Measurements from ENCODE around the gene LMTK3. TPM values are rescaled to one million over a fixed set of nuclear protein-coding genes. Genes with fewer than 3 reads are reported as not detected.

The LMTK3 gene
- total and polyA plus RNA-seq, 9 of the 15 experiments (the other 6 are each of a cell fraction or from before 2014, with no cell fraction given): 0.35 to 12.3 (median 2.0) TPM; not detected in 2

DNA sequence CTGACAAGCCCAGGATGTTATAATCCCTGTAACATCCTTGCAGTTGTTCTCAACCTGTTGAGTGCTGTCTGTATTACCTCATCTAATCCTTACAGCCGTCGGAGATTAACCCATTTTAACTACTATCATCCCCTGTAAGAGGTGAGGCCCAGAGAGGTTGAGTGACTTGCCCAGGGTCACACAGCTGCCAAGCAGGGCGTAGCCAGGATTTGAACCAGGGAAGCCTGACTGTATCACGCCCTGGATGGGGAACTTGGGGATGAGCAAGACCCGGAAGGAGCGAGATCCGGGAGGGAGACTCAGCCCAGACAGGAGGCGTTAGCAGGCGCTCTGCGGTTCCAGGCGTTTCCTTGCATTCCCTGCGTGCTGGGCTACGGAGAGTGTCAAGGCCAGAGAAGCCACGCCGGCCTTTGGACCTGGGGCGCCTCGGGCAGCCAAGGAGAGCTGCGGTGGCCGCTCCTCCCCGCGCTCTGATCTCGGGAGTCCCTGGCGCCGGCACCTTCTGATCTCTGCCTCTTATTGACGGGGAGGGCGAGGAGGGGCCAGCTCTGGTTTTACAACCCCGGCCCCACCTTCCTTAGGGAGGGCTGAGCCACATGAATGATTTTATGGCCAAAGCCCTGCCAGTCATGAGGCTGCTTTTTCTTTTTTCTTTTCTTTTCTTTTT is 46.5 kb upstream of the LMTK3 start (continued):
- TF ChIP-seq, protein P1, sequence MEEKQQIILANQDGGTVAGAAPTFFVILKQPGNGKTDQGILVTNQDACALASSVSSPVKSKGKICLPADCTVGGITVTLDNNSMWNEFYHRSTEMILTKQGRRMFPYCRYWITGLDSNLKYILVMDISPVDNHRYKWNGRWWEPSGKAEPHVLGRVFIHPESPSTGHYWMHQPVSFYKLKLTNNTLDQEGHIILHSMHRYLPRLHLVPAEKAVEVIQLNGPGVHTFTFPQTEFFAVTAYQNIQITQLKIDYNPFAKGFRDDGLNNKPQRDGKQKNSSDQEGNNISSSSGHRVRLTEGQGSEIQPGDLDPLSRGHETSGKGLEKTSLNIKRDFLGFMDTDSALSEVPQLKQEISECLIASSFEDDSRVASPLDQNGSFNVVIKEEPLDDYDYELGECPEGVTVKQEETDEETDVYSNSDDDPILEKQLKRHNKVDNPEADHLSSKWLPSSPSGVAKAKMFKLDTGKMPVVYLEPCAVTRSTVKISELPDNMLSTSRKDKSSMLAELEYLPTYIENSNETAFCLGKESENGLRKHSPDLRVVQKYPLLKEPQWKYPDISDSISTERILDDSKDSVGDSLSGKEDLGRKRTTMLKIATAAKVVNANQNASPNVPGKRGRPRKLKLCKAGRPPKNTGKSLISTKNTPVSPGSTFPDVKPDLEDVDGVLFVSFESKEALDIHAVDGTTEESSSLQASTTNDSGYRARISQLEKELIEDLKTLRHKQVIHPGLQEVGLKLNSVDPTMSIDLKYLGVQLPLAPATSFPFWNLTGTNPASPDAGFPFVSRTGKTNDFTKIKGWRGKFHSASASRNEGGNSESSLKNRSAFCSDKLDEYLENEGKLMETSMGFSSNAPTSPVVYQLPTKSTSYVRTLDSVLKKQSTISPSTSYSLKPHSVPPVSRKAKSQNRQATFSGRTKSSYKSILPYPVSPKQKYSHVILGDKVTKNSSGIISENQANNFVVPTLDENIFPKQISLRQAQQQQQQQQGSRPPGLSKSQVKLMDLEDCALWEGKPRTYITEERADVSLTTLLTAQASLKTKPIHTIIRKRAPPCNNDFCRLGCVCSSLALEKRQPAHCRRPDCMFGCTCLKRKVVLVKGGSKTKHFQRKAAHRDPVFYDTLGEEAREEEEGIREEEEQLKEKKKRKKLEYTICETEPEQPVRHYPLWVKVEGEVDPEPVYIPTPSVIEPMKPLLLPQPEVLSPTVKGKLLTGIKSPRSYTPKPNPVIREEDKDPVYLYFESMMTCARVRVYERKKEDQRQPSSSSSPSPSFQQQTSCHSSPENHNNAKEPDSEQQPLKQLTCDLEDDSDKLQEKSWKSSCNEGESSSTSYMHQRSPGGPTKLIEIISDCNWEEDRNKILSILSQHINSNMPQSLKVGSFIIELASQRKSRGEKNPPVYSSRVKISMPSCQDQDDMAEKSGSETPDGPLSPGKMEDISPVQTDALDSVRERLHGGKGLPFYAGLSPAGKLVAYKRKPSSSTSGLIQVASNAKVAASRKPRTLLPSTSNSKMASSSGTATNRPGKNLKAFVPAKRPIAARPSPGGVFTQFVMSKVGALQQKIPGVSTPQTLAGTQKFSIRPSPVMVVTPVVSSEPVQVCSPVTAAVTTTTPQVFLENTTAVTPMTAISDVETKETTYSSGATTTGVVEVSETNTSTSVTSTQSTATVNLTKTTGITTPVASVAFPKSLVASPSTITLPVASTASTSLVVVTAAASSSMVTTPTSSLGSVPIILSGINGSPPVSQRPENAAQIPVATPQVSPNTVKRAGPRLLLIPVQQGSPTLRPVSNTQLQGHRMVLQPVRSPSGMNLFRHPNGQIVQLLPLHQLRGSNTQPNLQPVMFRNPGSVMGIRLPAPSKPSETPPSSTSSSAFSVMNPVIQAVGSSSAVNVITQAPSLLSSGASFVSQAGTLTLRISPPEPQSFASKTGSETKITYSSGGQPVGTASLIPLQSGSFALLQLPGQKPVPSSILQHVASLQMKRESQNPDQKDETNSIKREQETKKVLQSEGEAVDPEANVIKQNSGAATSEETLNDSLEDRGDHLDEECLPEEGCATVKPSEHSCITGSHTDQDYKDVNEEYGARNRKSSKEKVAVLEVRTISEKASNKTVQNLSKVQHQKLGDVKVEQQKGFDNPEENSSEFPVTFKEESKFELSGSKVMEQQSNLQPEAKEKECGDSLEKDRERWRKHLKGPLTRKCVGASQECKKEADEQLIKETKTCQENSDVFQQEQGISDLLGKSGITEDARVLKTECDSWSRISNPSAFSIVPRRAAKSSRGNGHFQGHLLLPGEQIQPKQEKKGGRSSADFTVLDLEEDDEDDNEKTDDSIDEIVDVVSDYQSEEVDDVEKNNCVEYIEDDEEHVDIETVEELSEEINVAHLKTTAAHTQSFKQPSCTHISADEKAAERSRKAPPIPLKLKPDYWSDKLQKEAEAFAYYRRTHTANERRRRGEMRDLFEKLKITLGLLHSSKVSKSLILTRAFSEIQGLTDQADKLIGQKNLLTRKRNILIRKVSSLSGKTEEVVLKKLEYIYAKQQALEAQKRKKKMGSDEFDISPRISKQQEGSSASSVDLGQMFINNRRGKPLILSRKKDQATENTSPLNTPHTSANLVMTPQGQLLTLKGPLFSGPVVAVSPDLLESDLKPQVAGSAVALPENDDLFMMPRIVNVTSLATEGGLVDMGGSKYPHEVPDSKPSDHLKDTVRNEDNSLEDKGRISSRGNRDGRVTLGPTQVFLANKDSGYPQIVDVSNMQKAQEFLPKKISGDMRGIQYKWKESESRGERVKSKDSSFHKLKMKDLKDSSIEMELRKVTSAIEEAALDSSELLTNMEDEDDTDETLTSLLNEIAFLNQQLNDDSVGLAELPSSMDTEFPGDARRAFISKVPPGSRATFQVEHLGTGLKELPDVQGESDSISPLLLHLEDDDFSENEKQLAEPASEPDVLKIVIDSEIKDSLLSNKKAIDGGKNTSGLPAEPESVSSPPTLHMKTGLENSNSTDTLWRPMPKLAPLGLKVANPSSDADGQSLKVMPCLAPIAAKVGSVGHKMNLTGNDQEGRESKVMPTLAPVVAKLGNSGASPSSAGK (IDR thresholded peaks at IDR 0.05): no peak
- no peak for TF ChIP-seq HINFP (tag; conservative IDR thresholded peaks at IDR 0.05; ENCODE audit: low read depth)
- no peak for TF ChIP-seq SMARCA4 (IDR thresholded peaks at IDR 0.05)
- TF ChIP-seq SRSF7 (optimal IDR thresholded peaks at IDR 0.05; ENCODE audit: low read depth, low read length): no peak
- TF ChIP-seq NR2C2 (CRISPR knock-in tag; IDR thresholded peaks at IDR 0.05): no peak
- no peak for TF ChIP-seq NR2C2 (tag; IDR thresholded peaks at IDR 0.05)
- TF ChIP-seq POU5F1 (IDR thresholded peaks at IDR 0.05; ENCODE audit: borderline replicate concordance, low read depth, low read length, partially characterized antibody): no peak
- no peak for TF ChIP-seq RAD21 (CRISPR knock-in tag; conservative IDR thresholded peaks at IDR 0.05 in 1 of 2, IDR thresholded peaks at IDR 0.05 in 1 of 2)
- no peak for TF ChIP-seq MCM2 (IDR thresholded peaks at IDR 0.05; ENCODE audit: low read depth)
- TF ChIP-seq FOS (IDR thresholded peaks at IDR 0.05; ENCODE audit: extremely low read depth, insufficient read length): no peak
- no peak for TF ChIP-seq CHCHD3 (CRISPR knock-in tag; IDR thresholded peaks at IDR 0.05)
- no peak for TF ChIP-seq GABPA (tag; conservative IDR thresholded peaks at IDR 0.05; ENCODE audit: low read depth)
- TF ChIP-seq ARID2 (IDR thresholded peaks at IDR 0.05): no peak
- no peak for TF ChIP-seq TCF7L2 (IDR thresholded peaks at IDR 0.05; ENCODE audit: low read depth, low read length)
